ENCODE results near the gene CLPTM1. TPM values are rescaled to one million over a fixed set of nuclear protein-coding genes. Genes with fewer than 3 reads are reported as not detected.

CLPTM1 gene
- total and polyA plus RNA-seq, 9 of the 15 experiments (the other 6 are each of a cell fraction or from before 2014, with no cell fraction given), result 0.37 to 96.0 (median 27.5) TPM

GRCh38 chr19:44924243-44924725, 30.9 kb upstream of the CLPTM1 start:
- Histone ChIP-seq H3K9ac (ENCODE audit: insufficient read depth in 1 of 2, low read depth in 2 of 2, low read length in 2 of 2) (peak overlapping the region; percentile 10 to 83; a peak in 3 of 4 replicates), H3K36me3 (ENCODE audit: control insufficient read depth, insufficient read depth, low read length) (peaks cover 2% of the 10 kb centered on the region; the same call in 1 of the 3 replicates), H3K79me2 (ENCODE audit: control insufficient read depth, insufficient read depth, low read length) (no peaks in the 10 kb centered on the region), H4K20me1 (replicated peaks; ENCODE audit: control insufficient read depth, insufficient read depth, low read length) (no peaks in the 10 kb centered on the region), H3K27ac (ENCODE audit: extremely low read depth, low read depth, low read length) (no peak overlapping the region), H3K9me3 (replicated peaks; ENCODE audit: control insufficient read depth, insufficient read depth, low read depth, low read length) (no peaks in the 10 kb centered on the region), H3K4me3 (no peak overlapping the region), H2AFZ (ENCODE audit: low read depth, low read length) (no peak overlapping the region), H3K27me3 (ENCODE audit: control insufficient read depth in 2 of 2, insufficient read depth in 2 of 2, low read length in 2 of 2) (no peaks in the 10 kb centered on the region), H3K4me1 (replicated peaks in 1 of 2; ENCODE audit: control insufficient read depth in 2 of 2, insufficient read depth in 2 of 2, low read length in 2 of 2) (peaks cover 0 to 24% of the 10 kb centered on the region in 2 experiments; a peak in 4 of 5 replicates), H3K4me2 (ENCODE audit: insufficient read depth, low read length) (no peak overlapping the region), H3K9me1 (ENCODE audit: control insufficient read depth, insufficient read depth, low read length) (no peaks in the 10 kb centered on the region)
- ChIA-PET CTCF (ENCODE audit: low intra/inter-chr PET ratio) (no interaction called here), POLR2A (interaction anchor here (0.6 kb wide), 1 partner anchor 1137 kb away, joined by 3 read pairs; no protein-coding TSS in a partner anchor)
- BruUV-seq (replicated peaks), result no TSS peak
- FAIRE-seq (no peak), DNase-seq (ENCODE audit: extremely low read depth in 1 of 4, low spot score in 3 of 4) (no peak), ATAC-seq (no peak)
- in situ Hi-C loops (cut with MboI), result no loop called here
- WGBS (ENCODE audit: insufficient coverage, low coverage, missing lambda C conversion rate), result 62% methylated on average over 8 of the region's 8 CpGs
- intact Hi-C loops (cut with micrococcal nuclease), result no loop called here
- TF ChIP-seq CREB1 (IDR thresholded peaks at IDR 0.05) (no peak), CREB1 (CRISPR knock-in tag; IDR thresholded peaks at IDR 0.05) (no peak), ESRRA (IDR thresholded peaks at IDR 0.05; ENCODE audit: borderline replicate concordance, low read depth) (peak; percentile 74)

DNA sequence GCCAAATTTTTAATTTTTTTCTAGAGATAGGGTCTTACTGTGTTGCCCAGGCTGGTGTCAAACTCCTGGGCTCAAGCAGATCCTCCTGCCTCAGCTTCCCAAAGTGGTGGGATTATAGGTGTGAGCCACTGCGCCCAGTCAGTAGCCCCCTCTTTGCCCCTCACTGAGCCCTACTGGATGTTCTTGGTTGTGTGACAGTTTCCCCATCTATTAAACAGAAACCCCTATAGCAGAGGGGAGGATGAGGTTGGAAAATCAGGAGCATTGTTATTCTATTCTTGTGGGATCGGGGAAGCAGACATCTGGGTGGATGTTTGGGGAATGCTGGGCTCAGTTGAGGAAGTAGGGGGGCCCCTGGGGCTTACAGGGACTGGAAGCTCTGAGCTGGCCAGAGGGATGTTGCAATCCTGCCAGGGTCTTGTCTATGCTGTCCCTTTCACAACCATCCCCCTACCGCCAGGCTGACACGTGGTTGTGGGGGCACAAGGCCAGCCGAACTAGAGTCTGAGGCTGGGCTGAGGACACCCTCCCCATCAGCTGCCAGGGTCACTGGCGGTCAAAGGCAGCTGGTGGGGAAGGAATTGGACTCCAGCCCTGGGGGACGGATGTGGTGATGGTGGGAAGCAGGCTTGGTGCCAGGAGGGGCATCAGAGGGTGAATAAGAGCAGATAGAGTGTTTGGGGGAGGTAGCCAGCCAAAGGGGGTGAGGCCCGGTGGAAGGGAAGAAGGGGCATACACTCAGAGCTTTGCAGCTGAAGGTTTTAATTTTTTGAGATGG, 29.9 kb upstream of the CLPTM1 start:
- Histone ChIP-seq H2AFZ (ENCODE audit: low read depth, low read length) (no peak overlapping the region), H3K36me3 (ENCODE audit: control insufficient read depth, insufficient read depth, low read length) (no peaks in the 10 kb centered on the region), H3K27me3 (ENCODE audit: control insufficient read depth in 2 of 2, insufficient read depth in 2 of 2, low read length in 2 of 2) (no peaks in the 10 kb centered on the region), H3K79me2 (ENCODE audit: control insufficient read depth, insufficient read depth, low read length) (no peaks in the 10 kb centered on the region), H3K27ac (ENCODE audit: extremely low read depth, low read depth, low read length) (no peak overlapping the region), H4K20me1 (replicated peaks; ENCODE audit: control insufficient read depth, insufficient read depth, low read length) (no peaks in the 10 kb centered on the region), H3K9me1 (ENCODE audit: control insufficient read depth, insufficient read depth, low read length) (no peaks in the 10 kb centered on the region), H3K4me1 (replicated peaks in 1 of 2; ENCODE audit: control insufficient read depth in 2 of 2, insufficient read depth in 2 of 2, low read length in 2 of 2) (peaks cover 0 to 24% of the 10 kb centered on the region in 2 experiments; a peak in 4 of 5 replicates), H3K9ac (ENCODE audit: insufficient read depth in 1 of 2, low read depth in 2 of 2, low read length in 2 of 2) (peak overlapping the region in 1 of 2 experiments; percentile 69; a peak in 1 of 4 replicates), H3K4me2 (ENCODE audit: insufficient read depth, low read length) (no peak overlapping the region), H3K9me3 (replicated peaks; ENCODE audit: control insufficient read depth, insufficient read depth, low read depth, low read length) (no peaks in the 10 kb centered on the region), H3K4me3 (no peak overlapping the region)
- no peak for FAIRE-seq
- in situ Hi-C loops (cut with MboI) (no loop called here), intact Hi-C loops (cut with micrococcal nuclease) (no loop called here)
- CTCF ChIA-PET (ENCODE audit: low intra/inter-chr PET ratio), result no interaction called here
- no peak for ATAC-seq
- POLR2A ChIA-PET, result interaction anchor here (1.2 to 1.8 kb wide), 3 partner anchors 10 to 21 kb away, joined by 3 to 11 read pairs (median 5); partner anchors contain the start of gene APOE
- 75% methylated on average over 7 of the region's 8 CpGs for WGBS (ENCODE audit: insufficient coverage, low coverage, missing lambda C conversion rate)
- DNase-seq (ENCODE audit: extremely low read depth in 1 of 4, low spot score in 3 of 4), result no peak
- TF ChIP-seq CEBPB (tag; IDR thresholded peaks at IDR 0.05), result 0 out of 2 replicates have a peak, but pooled peaks have one; percentile 18
- no peak for TF ChIP-seq ZKSCAN1 (IDR thresholded peaks at IDR 0.05; ENCODE audit: low read depth, low read length)
- BruUV-seq (replicated peaks), result no TSS peak

All from K562 (cell line).